Esophagus muscularis mucosa (tissue), 4 donors: Measurements from ENCODE around the gene SEMA3D. TPM values are rescaled to one million over a fixed set of nuclear protein-coding genes. Genes with fewer than 3 reads are reported as not detected.

ENCODE experiments used
- DNase-seq: peaks from one replicate; pipeline ENCODE4 v3.0.0-alpha.2; 2017; ENCODE audit errors: extremely low spot score
- H3K27ac ChIP-seq, 4 donors: fragments of 200-600 bp; sonication (generic); replicated peaks in 1 of 4; 1 replicate in 3 of 4; 2 replicates in 1 of 4; pipeline ENCODE4 v1.5.1; 2016 to 2019; ENCODE audit warnings: mild to moderate bottlenecking in 1 of 4
- H3K27me3 ChIP-seq, 4 donors: fragments of 200-600 bp; sonication (generic); one replicate each; pipeline versions ENCODE4 v1.5.1 to v1.6.0; 2016 to 2019
- H3K36me3 ChIP-seq, 4 donors: fragments of 200-600 bp; sonication (generic); one replicate each; pipeline ENCODE4 v1.5.1; 2016 to 2019
- H3K4me1 ChIP-seq, 4 donors: fragments of 200-600 bp; sonication (generic); one replicate each; pipeline ENCODE4 v1.5.1; 2016 to 2019
- H3K4me3 ChIP-seq, 4 donors: fragments of 200-600 bp; sonication (generic); 1 replicate in 2 of 4; 2 replicates in 2 of 4; pipeline ENCODE4 v1.5.1; 2016 to 2019; ENCODE audit warnings: mild to moderate bottlenecking in 4 of 4, moderate library complexity in 1 of 4
- H3K9me3 ChIP-seq, 4 donors: fragments of 200-600 bp; sonication (generic); 1 replicate in 3 of 4; 2 replicates in 1 of 4; pipeline ENCODE4 v1.5.1; 2016 to 2019
- CTCF ChIP-seq, 3 experiments: fragments of 200-600 bp in 2 of 3; fragments of 450-650 bp in 1 of 3; sonication (generic) in 2 of 3; IDR thresholded peaks; one replicate each; pipeline ENCODE4 v1.5.1; 2017 to 2019; ENCODE audit warnings: antibody characterized with exemption in 3 of 3, mild to moderate bottlenecking in 2 of 3, moderate library complexity in 1 of 3
- EP300 ChIP-seq: sonication (generic); formaldehyde crosslinking; IDR thresholded peaks from one replicate; pipeline ENCODE4 v1.6.1; 2017; ENCODE audit warnings: antibody characterized with exemption
- POLR2A ChIP-seq: fragments of 450-650 bp; IDR thresholded peaks from one replicate; pipeline ENCODE4 v1.6.1; 2017; ENCODE audit warnings: antibody characterized with exemption, moderate library complexity, mild to moderate bottlenecking, low read depth
- POLR2AphosphoS5 ChIP-seq, 2 donors: sonication (generic); formaldehyde crosslinking; IDR thresholded peaks; one replicate each; pipeline ENCODE4 v1.6.1; 2017; ENCODE audit warnings: antibody characterized with exemption in 2 of 2
- WGBS: methylation state at CpG from one replicate; pipeline ENCODE4 v1.1.5; 2018; 5-methylcytosine and 5-hydroxymethylcytosine counted together
- intact Hi-C: fragments of 100-400 bp; cut with DNase I; formaldehyde crosslinking; loops from one replicate; pipeline ENCODE4 v1.15.1; 2023
- total RNA-seq, 4 donors: library from RNA; depleted of rRNA; stranded (reverse); fragments of >200 nt; gene quantifications; one replicate each; pipeline versions ENCODE4 v1.1.0 to v1.2.1, GENCODE V29; 2016

Gene SEMA3D
- total RNA-seq, 4 donors from 2014 or later = 0.42 to 2.2 (median 1.4) TPM

GRCh38 chr7:84948634-84949033 lies 238.2 kb downstream of the SEMA3D start:
- WGBS = 88% methylated on average over 2 of the region's 2 CpGs
- DNase-seq = no peak
- Histone ChIP-seq H3K4me1 (no peaks in the 10 kb centered on the region), H3K4me3 (no peak overlapping the region), H3K27ac (no peak overlapping the region), H3K27me3 (no peaks in the 10 kb centered on the region), H3K9me3 (no peaks in the 10 kb centered on the region), H3K36me3 (no peaks in the 10 kb centered on the region)
- intact Hi-C loops = no loop called here
- no peak for TF ChIP-seq POLR2AphosphoS5 (IDR thresholded peaks at IDR 0.05)
- no peak for TF ChIP-seq POLR2A
- no peak for TF ChIP-seq CTCF (IDR thresholded peaks at IDR 0.05)
- no peak for TF ChIP-seq EP300

GRCh38 chr7:84946549-84946948 lies 240.3 kb downstream of the SEMA3D start:
- TF ChIP-seq CTCF (IDR thresholded peaks at IDR 0.05) (no peak), POLR2A (no peak), EP300 (no peak), POLR2AphosphoS5 (IDR thresholded peaks at IDR 0.05) (no peak)
- Histone ChIP-seq H3K36me3 (no peaks in the 10 kb centered on the region), H3K27me3 (no peaks in the 10 kb centered on the region), H3K4me1 (peaks cover 0 to 9% (median 8%) of the 10 kb centered on the region in 4 donors), H3K4me3 (no peak overlapping the region), H3K27ac (no peak overlapping the region), H3K9me3 (no peaks in the 10 kb centered on the region)
- intact Hi-C loops = no loop called here
- DNase-seq = no peak
- WGBS = 91% methylated on average over 1 of the region's 1 CpG
